Kidney (tissue), 14 donors: Measurements from ENCODE around the gene BAG5. TPM values are rescaled to one million over a fixed set of nuclear protein-coding genes. Genes with fewer than 3 reads are reported as not detected.
"Not testable (repeated sequence)": the region's sequence is repeated elsewhere in the genome, so short reads cannot be mapped to it uniquely, and the experiment has no call there.

Experiments used
- DNase-seq, 5 donors: peaks; one replicate each; pipeline ENCODE4 v3.0.0-alpha.2; 2013 to 2020
- FAIRE-seq: peaks from 2 replicates; lab custom pipeline; 2012; peaks lifted over from hg19 to GRCh38; lab: Jason Lieb, UNC
- H3K27ac ChIP-seq, 2 donors: one replicate each; pipeline ENCODE4 v1.7.0; 2013; ENCODE audit warnings: low read depth in 2 of 2, low read length in 2 of 2, inconsistent platforms in 1 of 2
- H3K27me3 ChIP-seq: one replicate; pipeline ENCODE4 v1.7.1; 2013; ENCODE audit warnings: low read length, inconsistent platforms; ENCODE audit not compliant: control insufficient read depth, insufficient read depth
- H3K36me3 ChIP-seq, 3 donors: one replicate each; pipeline versions ENCODE4 v1.7.0 to v1.7.1; 2013; ENCODE audit warnings: low read length in 3 of 3, control low read depth in 1 of 3, inconsistent platforms in 1 of 3; ENCODE audit not compliant: insufficient read depth in 3 of 3, control insufficient read depth in 2 of 3
- H3K4me1 ChIP-seq, 3 donors: one replicate each; pipeline versions ENCODE4 v1.7.0 to v1.7.1; 2013; ENCODE audit warnings: low read length in 3 of 3, inconsistent platforms in 1 of 3, low read depth in 1 of 3; ENCODE audit not compliant: control insufficient read depth in 2 of 3, insufficient read depth in 2 of 3
- H3K4me3 ChIP-seq, 3 donors: one replicate each; pipeline versions ENCODE4 v1.7.0 to v1.8.1; 2013; ENCODE audit warnings: low read length in 3 of 3, control low read depth in 1 of 3, inconsistent platforms in 1 of 3
- H3K9ac ChIP-seq, 3 donors: one replicate each; pipeline versions ENCODE4 v1.7.0 to v1.7.1; 2013; ENCODE audit warnings: low read length in 3 of 3, control low read depth in 1 of 3, inconsistent platforms in 1 of 3
- H3K9me3 ChIP-seq, 3 donors: one replicate each; pipeline versions ENCODE4 v1.7.0 to v1.7.1; 2013; ENCODE audit warnings: low read length in 3 of 3, control low read depth in 1 of 3, inconsistent platforms in 1 of 3; ENCODE audit not compliant: control insufficient read depth in 2 of 3, insufficient read depth in 1 of 3
- CTCF ChIP-seq: IDR thresholded peaks from 3 replicates; pipeline ENCODE4 v1.5.1; 2012; ENCODE audit warnings: mild to moderate bottlenecking, moderate library complexity, borderline replicate concordance; ENCODE audit not compliant: insufficient read depth; ENCODE audit errors: extremely low read depth
- intact Hi-C: fragments of 100-400 bp; cut with DNase I; formaldehyde crosslinking; loops from one replicate; pipeline ENCODE4 v1.11.1; 2022
- polyA plus RNA-seq: library from polyadenylated mRNA; stranded (reverse); fragments of 350-450 nt; fragmentation: Illumina TruSeq; extraction: RNeasy Lipid Tissue Mini Kit (QIAGEN cat#74804); gene quantifications from one replicate; pipeline ENCODE4 v1.2.3, GENCODE V29; 2014; ENCODE audit warnings: low read depth, low replicate concordance; ENCODE audit not compliant: insufficient read depth
- total RNA-seq: library from RNA; stranded (reverse); fragmentation: NEBNext Ultra II Directional; extraction: Animal tissue kit (Norgen Biotek cat#: 25700); gene quantifications from one replicate; pipeline ENCODE4 v1.2.1, GENCODE V29; 2021
- donor health status: control.
- donor health status: control.
- donor health status: control.
- donor health status: control.
- donor health status: control.
- donor health status: DM: yes; HTN: yes; CAD: no.
- donor health status: Normal renal cell carcinoma (clear cell type).

BAG5 gene
- total and polyA plus RNA-seq, 2 donors from 2014 or later: 17.1 to 64.5 TPM

- Histone ChIP-seq H3K36me3 (peaks cover 0 to 9% (median 6%) of the 10 kb centered on the region in 3 donors), H3K9ac (no peak overlapping the region), H3K4me3 (no peak overlapping the region), H3K27me3 (no peaks in the 10 kb centered on the region), H3K9me3 (no peaks in the 10 kb centered on the region), H3K4me1 (peaks cover 2 to 30% (median 24%) of the 10 kb centered on the region in 3 donors), H3K27ac (no peak overlapping the region)
- TF ChIP-seq CTCF: no peak
- intact Hi-C loops: no loop called here
- FAIRE-seq (no peak), DNase-seq (peak in 2 of 5 donors; percentile 30 to 53)
Measured at GRCh38 chr14:103514596-103515421, 47.6 kb downstream of the BAG5 start.

- peak overlapping the region; percentile 81 to 89 for H3K27ac ChIP-seq
- peak overlapping the region in 1 of 3 donors; percentile 84 for H3K9ac ChIP-seq
- no peak overlapping the region for H3K4me3 ChIP-seq
- H3K4me1 ChIP-seq: peaks cover 2 to 16% (median 13%) of the 10 kb centered on the region in 3 donors
- FAIRE-seq (no peak), DNase-seq (peak; percentile 43 to 92 (median 62))
- TF ChIP-seq CTCF: no peak
- H3K9me3 ChIP-seq: no peaks in the 10 kb centered on the region
- H3K36me3 ChIP-seq: peaks cover 0 to 12% (median 6%) of the 10 kb centered on the region in 3 donors
- intact Hi-C loops: no loop called here
- no peaks in the 10 kb centered on the region for H3K27me3 ChIP-seq
Measured at GRCh38 chr14:103512701-103513611, 49.5 kb downstream of the BAG5 start.

- intact Hi-C loops, DNase-seq, H3K27me3 ChIP-seq, H3K4me3 ChIP-seq, FAIRE-seq, H3K9me3 ChIP-seq: not testable (repeated sequence)
- H3K9ac ChIP-seq: peak overlapping the region in 1 of 3 donors; percentile 84
- H3K27ac ChIP-seq: peak overlapping the region; percentile 81 to 89
- H3K4me1 ChIP-seq: peaks cover 2 to 16% (median 11%) of the 10 kb centered on the region in 3 donors
- peaks cover 0 to 12% (median 9%) of the 10 kb centered on the region in 3 donors for H3K36me3 ChIP-seq
Measured at GRCh38 chr14:103512180-103512579, 50.3 kb downstream of the BAG5 start.
